Lung microvascular endothelial cell (primary cell): ENCODE data around the gene SYT5. TPM values are rescaled to one million over a fixed set of nuclear protein-coding genes. Genes with fewer than 3 reads are reported as not detected.
"Not testable (repeated sequence)": the region's sequence is repeated elsewhere in the genome, so short reads cannot be mapped to it uniquely, and the experiment has no call there.

Experiments
- DNase-seq, 2 donors: peaks; one replicate each; pipeline versions ENCODE4 v3.0.0 to v3.0.0-alpha.2; 2010; ENCODE audit warnings: low read depth in 2 of 2
- total RNA-seq: library from RNA; depleted of rRNA; stranded (reverse); fragments of >200 nt; gene quantifications from 2 replicates; pipeline ENCODE4 v1.2.1, GENCODE V29; 2014

The SYT5 gene
- total RNA-seq, 1 donor from 2014 or later: not detected

DNA sequence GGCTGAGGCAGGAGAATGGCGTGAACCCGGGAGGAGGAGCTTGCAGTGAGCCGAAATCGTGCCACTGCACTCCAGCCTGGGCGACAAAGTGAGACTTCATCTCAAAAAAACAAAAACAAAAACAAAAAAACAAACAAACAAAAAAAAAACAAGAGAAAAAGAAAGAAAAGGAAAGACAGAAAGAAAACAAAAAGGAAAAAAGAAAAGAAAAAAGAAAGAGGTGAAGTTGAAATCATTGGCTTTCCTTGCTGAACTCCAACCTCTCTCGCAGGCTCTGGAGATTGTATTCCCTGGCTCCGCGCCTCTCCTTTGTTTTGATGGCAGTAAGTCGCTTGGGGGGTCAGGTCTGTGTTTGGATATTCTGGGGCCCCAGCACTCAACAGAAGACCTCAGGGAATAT, 7.8 kb downstream of the SYT5 start:
- not testable (repeated sequence) for DNase-seq

DNA sequence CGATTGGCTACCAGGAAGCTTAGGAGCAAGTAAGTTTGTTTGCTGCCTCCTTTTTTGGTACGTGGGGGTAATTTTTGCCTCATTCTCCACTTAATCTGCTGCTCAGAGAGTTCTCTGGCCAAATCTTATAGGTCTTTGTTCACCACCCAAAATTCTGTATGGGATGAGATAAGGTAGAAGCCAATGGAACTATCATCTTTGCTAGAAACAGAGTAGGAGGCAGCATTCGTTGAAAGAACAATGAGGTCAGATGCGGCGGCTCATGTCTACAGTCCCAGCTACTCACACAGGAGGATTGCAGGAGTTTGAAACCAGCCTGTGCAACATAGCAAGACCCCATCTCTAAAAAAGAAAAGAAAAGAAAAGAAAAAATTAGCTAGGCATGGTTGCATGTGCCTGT, 8.6 kb downstream of the SYT5 start:
- DNase-seq: no peak

DNA sequence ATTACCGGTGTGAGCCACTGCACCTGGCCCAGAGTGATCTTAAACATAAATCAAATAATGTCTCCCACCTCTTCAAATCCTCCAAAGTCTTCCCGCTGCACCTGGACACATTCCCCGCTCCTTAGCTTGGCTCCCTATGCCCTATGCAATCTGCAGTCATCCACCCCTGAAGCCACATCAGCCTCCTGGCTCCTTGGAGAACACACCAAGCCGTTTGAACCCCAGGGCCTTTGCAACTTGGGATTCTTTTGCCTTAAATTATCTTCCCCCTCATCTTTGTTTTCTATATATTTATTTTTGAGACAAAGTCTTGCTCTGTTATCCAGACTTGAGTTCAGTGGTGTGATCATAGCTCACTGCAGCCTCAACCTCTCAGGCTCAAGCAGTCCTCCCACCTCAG, 11.0 kb downstream of the SYT5 start:
- DNase-seq: no peak

DNA sequence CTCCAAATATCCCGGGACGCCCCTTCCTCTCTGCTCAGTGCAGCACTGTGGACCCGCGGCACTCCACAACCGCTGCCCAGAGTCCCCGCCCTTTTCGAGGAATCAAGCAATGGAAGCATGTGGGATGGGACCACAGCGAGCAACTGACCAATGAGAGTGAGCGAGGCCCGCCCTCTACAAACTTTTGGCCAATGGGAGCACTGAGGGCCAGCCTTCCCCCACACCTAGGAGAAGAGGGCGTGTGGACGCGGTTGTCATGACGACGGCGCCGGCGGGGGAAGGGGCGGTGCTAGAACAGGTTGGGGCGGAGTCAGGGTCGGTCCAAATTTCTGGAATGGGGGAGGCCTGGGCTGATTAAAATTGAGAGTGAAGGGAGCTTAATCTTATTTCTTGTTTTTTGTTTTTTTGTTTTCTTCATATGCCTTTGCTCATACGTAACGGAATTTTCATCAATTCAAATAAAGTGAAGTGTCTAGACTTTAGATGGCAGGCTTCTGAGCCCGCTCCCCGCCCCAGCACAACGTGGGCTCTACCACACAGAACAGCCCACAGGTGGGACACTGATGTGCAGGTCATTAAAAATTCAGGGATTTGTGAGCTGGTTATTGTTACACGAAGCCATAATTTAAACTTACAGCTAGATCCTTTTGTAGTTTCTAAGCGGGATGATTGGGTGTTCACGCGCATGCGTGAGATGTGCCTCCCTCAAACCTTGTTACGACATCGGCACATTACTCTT, 13.4 kb downstream of the SYT5 start, which contains the start of gene DNAAF3:
DNAAF3 (minus strand) TSS at position 84 of the 739 bp plus-strand sequence. CDS start 200 bp downstream, outside the sequence.
- peak; percentile 98 to 99 for DNase-seq

DNA sequence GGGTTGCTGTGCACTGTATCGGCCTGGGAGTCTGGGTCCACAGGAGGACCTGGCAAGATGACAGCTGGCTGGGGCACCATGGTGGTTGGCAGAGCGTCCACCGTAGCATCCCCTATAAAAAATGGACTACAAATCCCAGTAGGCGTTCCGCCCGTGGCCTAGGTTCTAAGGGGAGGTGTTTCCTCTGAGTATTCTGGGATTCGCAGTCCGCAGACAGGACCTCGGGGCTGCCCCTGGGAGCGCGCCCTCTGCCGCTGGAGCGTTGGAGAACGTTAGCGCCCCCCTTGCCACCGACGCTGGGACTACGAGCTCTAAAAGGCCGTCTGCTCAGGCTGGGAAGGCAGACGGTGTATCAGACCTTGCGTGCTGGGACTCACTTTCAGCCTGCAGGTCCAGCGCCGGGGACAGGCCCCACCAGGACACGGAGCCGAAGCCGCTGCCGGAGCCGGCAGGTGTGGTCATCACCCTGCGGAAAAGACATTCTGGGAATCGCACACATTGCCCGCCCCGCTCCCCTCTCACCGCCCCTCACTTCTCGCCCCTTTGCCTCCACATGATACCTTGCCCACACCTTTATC, 14.0 kb downstream of the SYT5 start:
- DNase-seq: peak; percentile 81 to 90

DNA sequence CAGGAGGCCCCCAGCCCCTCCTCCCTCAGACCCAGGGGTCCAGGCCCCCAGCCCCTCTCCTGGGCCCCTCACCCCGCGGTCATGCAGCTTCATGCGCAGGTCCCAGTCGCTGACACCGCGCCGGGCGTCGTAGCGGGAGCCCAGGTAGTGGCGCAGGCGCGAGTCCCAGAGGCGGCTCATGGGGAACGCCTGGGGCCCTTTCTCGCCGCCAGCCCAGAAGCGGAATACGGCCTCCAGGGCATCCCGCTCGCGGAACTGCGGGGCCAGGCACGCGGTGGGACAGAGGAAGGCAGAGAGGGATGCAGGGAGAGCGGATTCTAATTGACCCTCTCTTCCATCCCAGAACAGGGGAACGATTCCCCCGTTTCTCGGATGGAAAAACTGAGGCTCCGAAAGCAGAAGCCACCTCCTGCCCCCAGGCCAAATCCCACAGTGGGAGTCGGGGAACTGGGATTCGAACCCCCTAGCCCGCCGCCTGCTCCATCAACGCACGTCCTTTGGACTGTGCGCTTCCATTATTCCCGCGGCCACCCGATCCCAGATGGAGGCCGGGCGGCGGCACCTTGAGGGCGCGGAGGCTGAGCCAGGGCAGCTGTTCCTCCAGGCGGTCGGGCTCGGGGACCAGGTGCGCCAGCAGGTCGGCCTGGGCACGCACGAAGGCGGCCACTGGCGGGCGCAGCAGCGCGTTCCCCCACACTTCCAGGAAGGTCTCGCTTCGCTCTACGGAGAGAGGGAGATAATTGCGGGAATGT, 18.3 kb downstream of the SYT5 start:
- DNase-seq: no peak

DNA sequence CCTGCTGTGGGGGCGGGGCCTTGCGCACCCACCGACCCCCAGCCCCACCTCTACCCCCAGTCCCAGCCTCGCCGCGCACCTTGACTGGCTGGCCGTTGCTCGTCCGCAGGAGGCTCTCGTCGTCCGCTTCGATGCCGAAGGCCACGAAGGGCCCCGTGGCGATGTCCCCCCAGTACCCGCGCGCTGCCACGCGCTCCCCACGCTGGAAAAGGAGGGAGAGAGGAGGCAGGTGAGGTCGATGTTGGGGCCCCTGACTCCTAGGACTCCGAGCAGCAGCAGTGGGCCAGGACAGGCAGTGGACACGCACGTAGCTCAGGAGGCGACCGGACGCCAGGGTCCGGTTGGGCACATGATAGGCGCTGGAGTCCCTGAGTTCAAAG, 19.1 kb downstream of the SYT5 start:
- DNase-seq: no peak

DNA sequence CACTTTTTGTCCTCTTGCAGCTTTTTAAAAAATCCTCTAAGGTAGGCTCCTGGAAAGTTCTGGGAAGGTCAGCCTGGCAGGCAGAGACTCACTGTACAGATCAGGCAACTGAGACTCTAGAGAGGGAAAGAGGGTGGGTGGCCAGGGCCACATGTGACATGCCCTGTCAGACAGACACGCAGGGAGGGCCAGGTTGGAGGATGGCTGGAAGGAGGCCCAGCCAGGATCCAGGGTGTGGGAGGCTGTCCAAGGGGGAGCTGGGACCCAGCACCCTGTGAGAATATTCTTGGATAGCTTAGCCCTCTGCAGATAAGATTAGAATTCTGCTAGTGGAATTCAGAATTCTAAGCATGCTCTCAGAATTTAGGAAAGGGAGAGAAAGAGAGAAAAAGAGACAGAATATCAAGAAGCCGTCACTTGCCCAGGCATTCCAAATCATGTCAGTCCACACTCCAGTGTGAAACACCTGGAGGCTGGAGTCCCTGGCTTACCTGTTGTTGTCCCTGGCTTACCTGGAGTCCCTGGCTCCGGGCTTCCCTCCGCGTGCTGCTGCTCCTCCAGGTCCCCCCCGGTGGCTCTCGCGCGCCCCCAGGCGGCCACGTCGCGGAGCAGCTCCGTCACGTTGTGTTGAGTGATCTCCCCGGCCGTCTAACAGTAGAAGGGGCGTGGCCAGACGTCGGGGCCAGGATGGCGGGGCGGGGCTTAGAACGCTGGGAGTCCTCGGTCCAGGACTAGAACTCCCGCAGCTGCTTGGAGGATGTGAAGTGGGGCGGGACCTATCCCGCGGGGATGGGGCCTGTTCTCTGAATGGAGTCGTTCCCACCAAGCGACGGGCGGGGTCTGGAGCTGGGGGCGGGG, 19.7 kb downstream of the SYT5 start:
- peak; percentile 85 to 88 for DNase-seq

DNA sequence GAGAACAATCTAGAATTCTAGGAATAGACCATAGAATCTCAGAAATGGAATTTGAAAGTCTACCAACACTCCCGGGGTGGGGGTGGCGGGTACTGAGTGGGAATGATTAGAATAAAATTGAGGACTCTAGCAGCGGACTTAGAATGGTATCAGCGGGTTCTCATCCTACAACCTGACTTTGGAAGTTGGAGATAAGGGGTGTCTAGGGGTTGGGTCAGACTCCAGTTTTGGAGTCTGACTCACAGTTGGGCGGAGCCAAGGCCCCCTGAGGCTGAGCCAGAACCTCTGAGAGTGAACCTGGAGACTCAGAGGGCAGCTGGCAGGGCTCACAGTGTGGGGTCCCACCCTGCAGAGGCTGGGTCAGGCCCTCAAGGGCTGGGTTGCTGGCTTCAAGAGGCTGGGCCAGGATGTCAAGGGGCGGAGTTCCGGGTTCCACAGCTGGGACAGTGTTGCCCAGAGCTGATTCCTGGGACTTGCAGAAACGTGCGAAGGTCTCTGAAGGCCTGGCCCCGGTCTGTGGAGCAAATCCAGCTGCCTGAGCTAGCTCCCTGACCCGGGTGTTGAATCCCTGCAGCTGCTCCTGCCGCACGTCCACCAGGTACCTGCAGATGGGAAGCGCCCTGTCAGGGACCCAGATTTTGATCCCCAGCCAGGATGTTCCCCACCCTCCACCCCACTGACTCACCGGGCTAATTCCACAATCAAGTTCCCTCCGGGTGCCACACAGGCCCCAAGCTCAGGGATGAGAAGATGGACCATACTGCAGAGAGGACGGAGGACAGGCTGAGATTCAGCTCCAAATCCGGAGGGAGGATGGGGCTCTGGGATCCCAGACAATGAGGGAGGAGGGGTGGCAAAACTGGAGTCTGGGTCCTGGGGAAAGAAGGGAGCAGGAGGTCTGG, 21.0 kb downstream of the SYT5 start:
- no peak for DNase-seq

DNA sequence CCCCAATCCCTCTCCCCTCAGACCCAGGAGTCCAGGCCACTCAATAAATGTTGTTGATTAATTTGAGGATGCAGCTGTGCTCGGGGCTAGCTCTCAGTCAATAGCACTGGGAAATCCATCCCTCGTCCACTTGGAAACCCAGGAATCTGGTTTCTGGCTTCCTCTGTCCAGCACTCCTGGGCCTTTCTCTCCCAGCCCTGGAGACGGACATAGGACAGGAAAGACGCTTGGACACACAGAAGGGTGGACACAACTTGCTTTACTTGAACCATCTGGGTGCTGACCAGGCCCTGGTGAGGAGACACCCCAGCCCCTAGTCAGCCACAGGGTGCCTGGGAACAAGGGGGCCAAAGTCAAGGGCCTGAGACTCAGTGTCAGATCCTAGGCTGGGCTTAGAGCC, 21.7 kb downstream of the SYT5 start:
- no peak for DNase-seq

DNA sequence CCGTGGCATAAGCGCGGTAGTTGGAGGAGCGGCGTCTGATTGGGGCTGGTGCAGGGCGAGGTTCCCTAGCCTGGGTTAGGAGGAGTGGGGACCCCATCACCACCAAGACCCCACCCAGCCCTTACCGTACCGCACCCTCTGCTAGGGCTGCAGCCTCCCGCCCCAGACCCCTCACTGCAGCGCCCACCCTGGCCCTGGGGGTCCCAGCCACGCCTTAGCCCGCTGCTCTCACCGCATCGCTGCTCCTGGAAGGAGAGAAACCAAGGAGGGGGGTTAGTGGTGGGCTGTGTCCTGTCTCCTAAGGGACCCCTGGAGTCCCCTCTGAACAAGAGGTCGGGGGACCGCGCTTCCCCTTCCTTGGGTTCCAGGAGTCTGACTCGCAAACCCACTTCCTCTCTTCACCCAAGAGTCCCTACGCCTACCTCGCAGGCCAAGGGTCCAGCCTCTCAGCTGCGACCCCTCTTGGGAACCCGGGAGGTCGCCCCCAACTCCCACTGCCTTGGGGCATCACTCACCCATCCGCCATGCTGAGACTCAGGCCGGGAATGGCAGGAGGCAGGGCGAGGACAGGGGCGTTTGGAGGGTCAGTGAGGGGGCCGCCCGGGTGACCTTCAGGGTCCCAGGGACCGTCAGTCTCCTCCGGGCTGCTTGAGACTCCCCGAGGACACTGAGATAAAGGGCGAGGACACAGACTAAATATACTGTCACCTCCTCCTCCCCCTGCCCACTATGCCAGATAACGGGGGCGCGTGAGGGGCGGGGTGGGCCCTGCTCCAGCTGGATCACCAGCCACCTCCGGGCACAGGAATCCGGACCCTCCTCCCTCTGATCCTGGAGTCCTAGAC, 22.8 kb downstream of the SYT5 start, which contains the start of gene TNNI3:
TNNI3 (minus strand) TSS at position 669 of the 845 bp plus-strand sequence; CDS start at position 526, 143 bp downstream.
- no peak for DNase-seq

DNA sequence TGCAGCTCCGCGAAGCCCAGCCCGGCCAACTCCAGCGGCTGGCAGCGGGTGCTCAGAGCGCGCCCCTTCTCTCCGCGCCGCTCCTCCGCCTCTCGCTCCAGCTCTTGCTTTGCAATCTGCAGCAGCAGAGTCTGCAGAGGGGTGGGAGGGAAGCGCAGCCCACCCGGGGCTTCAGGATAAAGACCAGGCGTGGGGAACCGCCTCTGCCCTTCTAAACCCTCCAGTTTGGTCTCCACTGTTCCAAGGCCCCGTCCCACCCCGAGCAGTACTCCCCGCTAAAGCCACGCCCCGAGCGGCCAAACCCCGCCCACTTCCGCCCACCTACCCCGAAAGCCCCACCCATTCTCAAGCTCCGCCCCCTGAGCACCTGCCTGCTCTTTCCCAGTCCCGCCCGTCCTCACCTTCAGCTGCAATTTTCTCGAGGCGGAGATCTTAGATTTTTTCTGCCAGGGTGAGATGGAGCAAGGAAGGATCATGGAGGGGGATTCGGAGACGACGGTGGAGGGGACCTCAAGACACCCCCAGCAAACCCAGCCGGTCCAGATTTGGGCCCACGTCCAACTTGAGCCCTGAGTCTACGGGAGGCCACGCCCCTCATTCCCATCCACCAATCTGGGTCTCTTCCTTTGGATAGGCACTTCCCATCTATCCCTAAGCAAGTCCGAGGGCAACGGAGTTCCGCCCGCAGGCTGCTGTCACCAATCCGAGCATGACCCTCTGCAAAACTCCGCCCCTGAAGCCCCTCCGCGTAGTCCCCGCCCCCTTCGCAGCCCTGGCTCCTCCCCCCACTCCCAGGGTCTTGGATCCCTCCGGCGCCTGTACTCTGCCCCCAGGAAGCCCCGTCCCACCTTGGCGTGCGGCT, 23.7 kb downstream of the SYT5 start:
- DNase-seq: peak; percentile 45 to 47

DNA sequence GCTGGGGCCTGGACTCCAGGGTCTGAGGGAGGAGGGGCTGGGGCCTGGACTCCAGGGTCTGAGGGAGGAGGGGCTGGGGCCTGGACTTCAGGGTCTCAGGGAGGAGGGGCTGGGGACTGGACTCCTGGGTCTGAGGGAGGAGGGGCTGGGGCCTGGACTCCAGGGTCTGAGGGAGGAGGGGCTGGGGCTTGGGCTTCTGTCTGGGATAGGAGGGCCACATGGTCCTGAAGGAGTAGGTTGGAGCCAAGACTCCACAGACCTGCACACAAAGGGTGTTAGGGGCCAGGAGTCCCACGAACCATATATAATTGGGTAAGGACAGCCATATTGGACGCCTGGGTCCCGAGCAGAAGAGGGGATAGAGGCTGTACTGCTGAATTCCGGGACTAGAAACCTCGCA, 24.3 kb downstream of the SYT5 start:
- not testable (repeated sequence) for DNase-seq

DNA sequence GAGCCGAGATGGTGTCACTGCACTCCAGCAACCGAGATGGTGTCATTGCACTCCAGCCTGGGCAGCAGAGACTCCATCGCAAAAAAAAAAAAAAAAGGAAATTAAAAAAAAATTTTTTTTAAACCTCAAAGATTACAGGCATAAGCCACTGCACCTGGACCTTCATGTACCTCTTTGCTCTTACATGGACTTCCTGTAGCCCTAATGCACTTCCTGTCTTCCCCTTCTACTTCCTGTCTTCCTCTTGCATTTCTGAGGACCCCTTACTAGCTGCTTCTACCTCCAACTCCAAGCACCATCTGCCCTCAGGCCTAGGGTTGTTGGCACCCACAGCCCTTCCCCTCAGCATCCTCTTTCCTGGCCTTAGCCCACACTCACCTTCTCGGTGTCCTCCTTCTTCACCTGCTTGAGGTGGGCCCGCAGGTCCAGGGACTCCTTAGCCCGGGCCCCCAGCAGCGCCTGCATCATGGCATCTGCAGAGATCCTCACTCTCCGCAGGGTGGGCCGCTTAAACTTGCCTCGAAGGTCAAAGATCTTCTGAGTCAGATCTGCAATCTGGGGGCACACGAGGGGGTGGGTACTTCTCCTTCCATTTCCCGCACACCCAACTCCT, 26.3 kb downstream of the SYT5 start:
- no peak for DNase-seq

DNA sequence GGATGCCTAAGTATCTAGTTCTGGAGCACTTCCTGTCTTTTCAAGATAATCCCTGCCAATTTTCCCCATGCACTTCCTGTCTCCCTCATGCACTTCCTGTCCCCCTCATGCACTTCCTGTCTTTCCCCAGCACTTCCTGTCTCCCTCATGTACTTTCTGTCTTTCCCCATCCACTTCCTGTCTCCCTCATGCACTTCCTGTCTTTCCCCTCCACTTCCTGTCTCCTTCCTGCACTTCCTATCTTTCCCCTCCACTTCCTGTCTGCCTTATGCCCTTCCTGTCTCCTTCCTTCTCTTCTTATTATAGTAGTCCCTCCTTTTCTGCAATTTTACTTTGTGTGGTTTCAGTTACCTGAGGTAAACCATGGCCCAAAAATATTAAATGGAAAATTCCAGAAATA, 28.1 kb downstream of the SYT5 start:
- DNase-seq: no peak

DNA sequence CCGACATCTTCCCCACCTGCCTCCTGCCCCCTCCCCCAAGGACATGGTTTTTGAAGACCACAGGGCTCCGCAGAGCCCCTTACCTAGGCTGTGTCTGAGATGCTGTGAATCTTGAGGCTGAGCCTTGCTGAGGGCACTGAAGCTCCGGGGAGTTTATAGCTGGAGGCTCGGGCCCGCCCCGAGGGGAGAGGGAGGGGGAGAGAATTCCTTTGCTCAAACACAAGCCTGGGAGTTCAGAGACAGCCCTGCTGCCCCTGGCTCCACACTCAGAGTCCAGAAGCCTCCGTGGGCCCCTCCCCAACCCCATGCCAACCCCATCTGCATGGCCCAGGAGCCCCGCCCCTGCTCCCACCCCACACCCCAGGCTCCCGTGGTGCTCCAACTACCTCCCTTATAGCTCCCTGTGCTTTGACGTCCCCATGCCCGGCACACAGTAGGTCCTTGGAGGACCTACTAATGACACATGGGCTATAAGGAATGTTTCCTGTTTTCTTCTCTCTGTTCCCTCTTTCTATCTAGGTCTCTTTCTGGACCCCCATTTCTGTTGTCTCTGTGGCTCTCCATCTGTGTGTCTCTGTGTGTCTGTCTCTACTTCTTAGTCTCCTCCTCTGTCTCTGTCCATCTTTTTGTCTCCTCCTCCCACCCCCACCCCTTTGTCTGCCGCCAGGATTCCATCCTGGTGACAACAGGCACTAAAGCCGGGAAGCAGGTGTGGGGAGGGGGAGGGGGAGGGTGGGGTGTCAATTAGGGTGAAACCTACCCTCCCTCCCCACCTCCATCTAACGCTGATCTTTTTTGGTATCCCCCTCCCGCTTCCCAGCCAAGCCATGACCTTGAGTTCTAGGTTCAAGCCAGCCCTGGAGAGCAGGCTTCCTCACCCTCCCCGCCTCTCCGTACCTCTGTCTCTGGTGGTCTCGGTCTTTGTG, 30.7 kb downstream of the SYT5 start, which contains the start of gene TNNT1:
TNNT1 (minus strand) TSS at position 129 of the 926 bp plus-strand sequence. CDS start 2,049 bp downstream, outside the sequence.
- no peak for DNase-seq
